Endothelial cell (in vitro differentiated cells): ENCODE measurements around the gene JPH3. TPM values are rescaled to one million over a fixed set of nuclear protein-coding genes. Genes with fewer than 3 reads are reported as not detected.

Source experiments
- DNase-seq: peaks from one replicate; pipeline ENCODE4 v3.0.0; 2021; ENCODE audit warnings: low spot score
- H3K27ac Mint-ChIP-seq: one replicate; pipeline ENCODE4 v1.8.0; 2021; ENCODE audit warnings: mixed read lengths, inconsistent platforms; ENCODE audit not compliant: unreplicated experiment
- H3K27me3 Mint-ChIP-seq: one replicate; pipeline ENCODE4 v1.8.0; 2021; ENCODE audit warnings: mild to moderate bottlenecking, moderate library complexity, mixed read lengths, inconsistent platforms; ENCODE audit not compliant: unreplicated experiment
- H3K36me3 Mint-ChIP-seq: one replicate; pipeline ENCODE4 v1.8.0; 2021; ENCODE audit warnings: mild to moderate bottlenecking, low read depth, mixed read lengths, inconsistent platforms; ENCODE audit not compliant: unreplicated experiment
- H3K4me1 Mint-ChIP-seq: one replicate; pipeline ENCODE4 v1.8.0; 2021; ENCODE audit warnings: mild to moderate bottlenecking, mixed read lengths, inconsistent platforms; ENCODE audit not compliant: unreplicated experiment
- H3K4me3 Mint-ChIP-seq: one replicate; pipeline ENCODE4 v1.8.0; 2021; ENCODE audit warnings: mild to moderate bottlenecking, mixed read lengths, inconsistent platforms; ENCODE audit not compliant: unreplicated experiment
- H3K9me3 Mint-ChIP-seq: one replicate; pipeline ENCODE4 v1.8.0; 2021; ENCODE audit warnings: mixed read lengths, inconsistent platforms; ENCODE audit not compliant: unreplicated experiment
- CTCF ChIP-seq: fragments of 200-600 bp; sonication (generic); IDR thresholded peaks from one replicate; pipeline ENCODE4 v1.5.0; 2021; ENCODE audit warnings: antibody characterized with exemption; ENCODE audit not compliant: unreplicated experiment
- total RNA-seq: library from RNA; stranded (reverse); fragmentation: NEBNext Ultra II Directional; extraction: Animal tissue kit (Norgen Biotek cat#: 25700); gene quantifications from one replicate; pipeline ENCODE4 v1.2.1, GENCODE V29; 2021; ENCODE audit not compliant: unreplicated experiment

JPH3 gene
- total RNA-seq, 1 donor from 2014 or later = 19.1 TPM

- Mint-ChIP-seq H3K27ac (no peak overlapping the region), H3K4me1 (no peaks in the 10 kb centered on the region), H3K9me3 (no peaks in the 10 kb centered on the region), H3K4me3 (no peak overlapping the region), H3K27me3 (peaks cover 8% of the 10 kb centered on the region), H3K36me3 (no peaks in the 10 kb centered on the region)
- no peak for DNase-seq
- TF ChIP-seq CTCF = no peak
These were observed 86.8 kb downstream of the JPH3 start for GRCh38 chr16:87688876-87689815.

- DNase-seq = no peak
- Mint-ChIP-seq H3K27me3 (peaks cover 8% of the 10 kb centered on the region), H3K9me3 (no peaks in the 10 kb centered on the region), H3K36me3 (no peaks in the 10 kb centered on the region), H3K4me1 (no peaks in the 10 kb centered on the region), H3K27ac (no peak overlapping the region), H3K4me3 (no peak overlapping the region)
- no peak for TF ChIP-seq CTCF
These were observed 87.7 kb downstream of the JPH3 start for GRCh38 chr16:87689956-87690465.

- Mint-ChIP-seq H3K9me3 (no peaks in the 10 kb centered on the region), H3K4me1 (no peaks in the 10 kb centered on the region), H3K4me3 (no peak overlapping the region), H3K36me3 (no peaks in the 10 kb centered on the region), H3K27me3 (peaks cover 8% of the 10 kb centered on the region), H3K27ac (no peak overlapping the region)
- no peak for TF ChIP-seq CTCF
- DNase-seq = no peak
These were observed 88.8 kb downstream of the JPH3 start for GRCh38 chr16:87690911-87691685.

GRCh38 chr16:87691686-87692079 lies 89.4 kb downstream of the JPH3 start:
- no peak overlapping the region for H3K27ac Mint-ChIP-seq
- H3K9me3 Mint-ChIP-seq = no peaks in the 10 kb centered on the region
- no peak overlapping the region for H3K4me3 Mint-ChIP-seq
- no peak for DNase-seq
- TF ChIP-seq CTCF = no peak
- H3K36me3 Mint-ChIP-seq = peaks cover 4% of the 10 kb centered on the region
- no peaks in the 10 kb centered on the region for H3K4me1 Mint-ChIP-seq
- peaks cover 8% of the 10 kb centered on the region for H3K27me3 Mint-ChIP-seq
